Activated CD4-positive, CD25-positive, alpha-beta regulatory T cell treated with anti-CD3 and anti-CD28 coated beads, Interleukin-2, amount 50 U/mL, for 72 hours (primary cell): ENCODE measurements around the gene UPF3B.
"Not testable (repeated sequence)": the region's sequence is repeated elsewhere in the genome, so short reads cannot be mapped to it uniquely, and the experiment has no call there.

Experiments
- DNase-seq: peaks from one replicate; pipeline ENCODE4 v3.0.0; 2021

UPF3B gene

DNA sequence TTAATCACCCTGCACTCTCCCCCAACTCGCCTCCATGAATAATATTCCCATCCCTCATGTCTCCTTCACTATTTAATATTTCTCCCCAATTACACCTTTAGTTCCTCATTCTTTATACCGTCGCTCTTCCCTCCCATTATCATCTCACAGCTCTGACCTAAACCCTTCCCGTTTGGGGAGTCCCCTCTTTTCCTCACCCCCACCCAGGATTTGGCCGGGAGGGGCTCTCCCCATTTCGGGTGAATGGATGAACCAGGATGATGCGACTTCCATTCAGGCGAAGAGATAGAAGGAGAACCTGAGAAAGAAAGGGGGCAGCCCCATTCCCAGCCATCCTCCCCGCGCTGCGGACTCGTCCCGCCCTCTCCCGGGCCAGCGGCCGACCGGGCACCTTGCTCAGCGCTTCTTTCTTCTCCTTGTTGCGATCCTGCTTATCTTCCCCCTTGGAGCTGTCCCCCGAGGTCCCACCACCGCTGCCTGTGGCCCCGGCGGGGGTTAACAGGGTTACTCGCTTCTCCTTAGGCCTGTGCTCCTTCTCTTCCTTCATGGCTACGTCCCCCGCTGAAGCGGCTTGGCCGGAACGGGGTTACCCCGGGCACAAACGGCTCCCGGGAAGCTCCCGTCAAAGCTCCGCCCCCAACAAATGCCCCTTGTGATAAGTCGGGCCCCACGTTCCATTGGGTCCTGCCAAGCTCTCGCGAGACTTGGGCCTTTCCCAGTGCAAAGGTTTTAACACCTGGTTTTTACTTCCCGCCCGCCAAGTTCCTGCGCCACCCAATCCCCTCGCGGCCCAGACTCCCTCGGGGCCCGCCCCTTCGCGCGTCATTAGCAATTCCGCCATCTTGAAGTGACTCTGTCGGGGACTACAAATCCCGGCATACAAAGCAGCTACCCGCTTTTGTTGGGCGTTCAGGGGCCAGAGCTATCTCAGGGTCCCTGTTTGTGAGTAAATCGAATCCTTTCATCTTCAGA is at the start of gene UPF3B:
TSS of gene UPF3B (minus strand) at position 582 of the 972 bp plus-strand sequence. CDS start at position 547, 35 bp downstream.
- peak; percentile 87 for DNase-seq

DNA sequence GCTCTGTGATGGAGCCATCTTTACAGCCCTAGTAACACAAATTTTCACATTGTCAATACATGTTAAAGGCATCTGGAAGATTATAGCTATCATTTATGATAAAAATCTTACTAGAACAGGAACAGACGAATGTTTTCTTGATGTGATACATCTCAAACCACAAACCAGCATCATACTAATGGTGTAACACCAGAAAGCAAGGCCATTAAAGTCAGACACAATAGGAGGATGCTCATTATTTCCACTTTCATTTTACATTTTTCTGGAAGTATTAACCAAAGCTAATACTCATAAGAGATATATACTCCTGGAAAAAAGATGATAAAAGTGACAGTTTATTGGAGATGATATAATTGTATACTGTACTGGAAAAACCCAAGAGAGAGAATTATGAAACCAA is 48.2 kb upstream of the UPF3B start:
- no peak for DNase-seq

DNA sequence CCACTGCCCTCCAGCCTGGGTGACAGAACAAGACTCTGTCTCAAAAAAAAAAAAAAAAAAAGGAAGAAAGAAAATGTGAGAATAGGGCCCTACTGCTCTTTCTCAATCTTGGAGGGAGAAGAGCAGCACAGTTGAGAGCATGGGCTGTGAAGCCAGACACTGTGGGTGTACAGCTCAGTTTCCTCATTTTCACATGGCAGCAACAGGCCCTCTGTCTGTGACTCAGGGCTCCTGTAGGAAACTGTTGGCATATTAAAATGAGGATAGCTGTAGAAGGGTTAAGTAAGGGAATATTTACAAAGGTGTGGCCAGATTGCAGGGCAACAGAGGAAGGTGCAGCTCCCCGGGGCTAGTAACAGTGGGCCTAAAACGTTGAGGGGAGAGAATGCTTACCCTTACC is 46.4 kb upstream of the UPF3B start:
- no peak for DNase-seq

DNA sequence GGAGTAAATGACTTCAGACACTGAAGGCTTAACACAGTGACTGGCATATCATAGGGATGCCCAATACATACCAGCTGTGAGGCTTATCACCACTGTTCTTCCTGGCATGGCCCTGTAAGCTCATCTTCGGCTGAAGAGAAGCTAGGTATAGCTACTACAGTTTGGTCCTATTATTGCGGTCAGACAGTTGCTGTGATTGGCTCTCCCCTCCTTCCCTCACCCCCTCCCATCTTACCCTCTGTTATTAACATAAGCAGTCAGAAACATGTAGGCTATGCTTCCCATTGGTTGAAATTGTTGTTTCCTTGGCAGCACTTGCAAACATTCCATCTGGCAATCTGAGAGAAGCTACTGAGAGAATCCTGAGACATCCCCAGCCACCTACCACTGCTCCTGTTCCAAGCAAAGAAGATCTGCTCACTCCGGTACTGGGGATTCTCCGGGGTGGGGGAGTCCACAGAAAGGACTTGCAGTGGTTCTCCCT is 43.1 kb upstream of the UPF3B start, which contains the start of gene AKAP14:
TSS of gene AKAP14 (plus strand) at position 51 of the 484 bp plus-strand sequence. CDS start 7,331 bp downstream, outside the sequence.
- DNase-seq, result no peak

DNA sequence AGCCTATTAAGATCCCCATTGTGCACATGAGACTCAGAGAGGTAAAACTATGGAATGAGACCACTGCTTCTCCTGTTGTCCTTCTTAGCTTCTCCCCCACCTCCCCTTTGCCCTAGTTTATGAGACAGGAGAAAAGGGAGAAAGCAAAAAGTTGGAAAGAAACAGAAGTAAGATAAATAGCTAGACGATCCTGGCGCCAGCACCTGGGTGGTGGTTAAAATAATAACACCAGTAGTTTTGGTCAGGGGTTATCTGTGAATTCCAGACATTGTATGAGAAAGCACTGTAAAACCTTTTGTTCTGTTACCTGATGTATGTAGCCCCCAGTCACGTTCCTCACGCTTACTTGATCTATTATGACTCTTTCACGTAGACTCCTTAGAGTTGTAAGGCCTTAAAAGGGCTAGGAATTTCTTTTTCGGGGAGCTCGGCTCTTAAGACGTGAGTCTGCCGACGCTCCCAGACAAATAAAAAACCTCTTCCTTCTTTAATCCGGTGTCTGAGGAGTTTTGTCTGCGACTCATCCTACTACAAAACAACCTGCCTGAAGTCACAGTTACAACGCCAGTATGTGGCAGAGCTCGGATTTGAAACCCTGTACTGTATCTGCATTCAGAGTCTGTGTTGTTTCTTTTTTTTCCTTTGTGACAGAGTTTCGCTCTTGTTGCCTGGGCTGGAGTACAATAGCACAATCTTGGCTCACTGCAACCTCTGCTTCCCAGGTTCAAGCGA is 39.4 kb upstream of the UPF3B start:
- not testable (repeated sequence) for DNase-seq

GRCh38 chrX:119890626-119891025 is 37.9 kb upstream of the UPF3B start:
- DNase-seq, result not testable (repeated sequence)

- peak; percentile 66 for DNase-seq
These were observed 35.1 kb upstream of the UPF3B start for GRCh38 chrX:119887721-119888425.

DNA sequence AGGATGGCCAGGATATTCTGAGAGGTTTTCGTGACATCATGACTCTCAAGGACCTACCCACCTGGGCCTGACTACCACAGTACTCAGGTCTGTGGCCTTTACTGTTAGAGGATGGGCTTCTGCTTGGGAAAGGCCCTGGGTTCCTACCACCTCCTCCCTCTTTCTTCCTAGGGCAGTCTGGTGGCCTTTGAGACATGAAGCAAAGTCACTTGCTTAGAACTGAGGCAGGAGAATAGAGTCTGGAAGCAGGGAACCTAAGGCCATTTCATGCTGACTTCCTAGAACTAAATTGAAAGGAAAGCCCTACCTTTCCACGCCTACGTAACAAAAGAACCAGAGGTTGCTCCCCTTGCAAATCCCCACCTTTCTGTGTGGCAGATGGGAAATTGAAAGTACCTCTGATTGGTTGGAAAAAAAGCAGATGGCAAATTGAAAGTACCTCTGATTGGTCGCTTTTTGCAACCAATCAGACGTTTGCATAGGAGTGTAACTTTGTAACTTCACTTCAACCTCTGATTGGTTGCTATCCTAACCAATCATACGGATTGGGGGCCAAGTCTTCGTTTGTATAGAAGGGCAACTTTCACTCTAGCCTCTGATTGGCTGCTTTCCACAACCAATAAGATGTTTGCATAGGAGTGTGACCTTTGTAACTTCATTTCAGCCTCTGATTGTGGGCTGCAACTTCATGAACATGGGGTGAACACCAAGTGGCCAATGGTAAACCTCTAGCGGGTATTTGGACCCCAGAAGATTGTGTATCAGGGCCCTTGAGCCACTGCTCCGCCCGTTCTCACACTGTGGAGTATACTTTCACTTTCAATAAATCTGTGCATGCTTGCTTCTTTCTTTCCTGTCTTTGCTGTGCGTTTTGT is 33.0 kb upstream of the UPF3B start:
- no peak for DNase-seq

DNA sequence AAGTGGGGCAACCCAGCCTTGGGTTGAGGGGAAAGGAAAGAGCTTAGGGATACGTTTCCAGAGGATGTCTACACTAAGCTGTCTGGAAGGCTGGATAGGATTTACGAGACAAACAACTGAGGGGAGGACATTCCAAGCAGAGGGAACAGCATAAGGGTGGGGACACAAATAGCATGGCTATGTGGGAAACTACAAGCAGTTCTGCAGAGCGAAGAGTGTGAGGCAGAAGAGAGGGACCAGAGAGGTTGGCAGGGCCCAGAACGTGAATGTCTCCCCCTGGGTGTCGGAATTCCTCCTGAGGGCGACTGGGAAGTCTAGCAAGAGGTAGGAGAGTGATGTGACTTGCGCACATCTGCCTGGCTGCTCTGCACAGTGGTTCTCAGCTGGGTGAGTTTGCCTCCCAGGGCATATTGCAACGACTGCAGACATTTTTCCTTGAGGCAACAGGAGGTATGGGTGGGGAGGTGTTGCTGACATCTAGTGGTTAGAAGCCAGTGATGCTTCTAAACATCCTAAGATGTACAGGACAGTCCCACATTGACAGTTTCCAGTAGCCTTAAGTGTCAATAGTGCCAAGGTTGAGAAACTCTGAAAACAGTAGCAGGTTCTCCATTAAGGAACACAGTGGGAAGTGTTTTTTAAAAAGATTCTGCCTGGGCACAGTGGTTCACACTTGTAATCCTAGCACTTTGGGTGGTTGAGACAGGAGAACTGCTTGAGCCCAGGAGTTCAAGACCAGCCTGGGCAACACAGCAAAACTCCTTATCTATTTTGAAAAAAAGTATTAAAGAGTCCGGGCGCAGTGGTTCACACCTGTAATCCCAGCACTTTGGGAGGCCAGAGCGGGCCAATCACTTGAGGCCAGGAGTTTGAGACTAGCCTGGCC is 28.0 kb upstream of the UPF3B start:
- no peak for DNase-seq

GRCh38 chrX:119880076-119880475 is 27.3 kb upstream of the UPF3B start:
- no peak for DNase-seq

GRCh38 chrX:119878740-119879139 is 26.0 kb upstream of the UPF3B start:
- no peak for DNase-seq

- DNase-seq, result peak; percentile 79
These were observed 19.0 kb upstream of the UPF3B start, which contains the start of the genes NDUFA1 and RNF113A for GRCh38 chrX:119871599-119872395. NDUFA1 (plus strand) TSS chrX:119871832; CDS start chrX:119871912, 80 bp downstream. RNF113A (minus strand) TSS chrX:119871733; CDS start chrX:119871613, 120 bp downstream.

GRCh38 chrX:119871245-119871598 is 18.5 kb upstream of the UPF3B start:
- peak; percentile 32 for DNase-seq

- DNase-seq, result peak; percentile 36
These were observed 17.9 kb upstream of the UPF3B start for GRCh38 chrX:119870626-119871131.

DNA sequence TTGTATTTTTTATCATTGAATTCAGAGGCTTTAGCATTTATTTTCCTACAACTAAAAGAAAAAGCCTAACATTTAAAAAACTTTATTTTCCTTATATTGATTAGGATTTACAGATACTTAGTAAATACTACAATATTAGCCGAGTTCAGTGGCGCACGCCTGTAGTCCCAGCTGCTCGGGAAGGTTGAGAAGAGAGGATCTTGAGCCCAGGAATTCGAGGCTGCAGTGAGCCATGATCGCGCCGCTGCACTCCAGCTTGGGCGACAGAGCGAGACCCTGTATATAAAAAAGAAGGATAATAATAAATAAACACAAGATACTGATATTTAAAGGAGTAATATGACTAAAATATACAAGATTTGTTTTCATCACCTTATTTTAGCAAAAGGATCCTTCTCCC is 681 bp upstream of the UPF3B start:
- no peak for DNase-seq

- DNase-seq, result no peak
These were observed 18.9 kb downstream of the UPF3B start for GRCh38 chrX:119833905-119834304.

GRCh38 chrX:119828446-119828845 is 24.3 kb downstream of the UPF3B start:
- no peak for DNase-seq

DNA sequence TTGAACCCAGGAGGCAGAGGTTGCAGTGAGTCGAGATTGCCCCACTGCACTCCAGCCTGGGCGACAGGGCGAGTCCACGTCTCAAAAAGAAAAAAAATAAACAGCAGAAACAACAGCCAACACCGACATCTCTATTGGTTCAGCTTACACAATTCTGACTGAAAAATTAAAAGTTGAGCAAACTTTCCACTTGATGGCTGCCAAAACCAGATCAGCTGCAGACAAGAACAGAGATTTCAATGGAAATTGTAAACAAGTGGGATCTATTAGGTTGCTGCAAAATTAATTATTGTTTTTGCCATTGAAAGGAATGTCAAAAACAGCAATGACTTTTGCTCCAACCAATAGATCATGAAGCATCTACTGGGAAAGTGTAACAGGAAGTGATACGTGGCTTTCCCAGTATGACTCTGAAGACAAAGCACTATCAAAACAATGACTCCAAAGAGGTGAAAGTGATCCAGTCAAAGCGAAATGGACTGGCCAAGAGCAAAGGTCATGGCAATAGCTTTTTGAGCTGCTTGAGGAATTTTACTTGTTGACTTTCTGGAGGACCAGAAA is 26.3 kb downstream of the UPF3B start:
- DNase-seq, result no peak

- not testable (repeated sequence) for DNase-seq
These were observed 28.5 kb downstream of the UPF3B start for GRCh38 chrX:119824221-119824620.
